ENCODE measurements around the gene RABGAP1L.

- TF ChIP-seq, protein P1, sequence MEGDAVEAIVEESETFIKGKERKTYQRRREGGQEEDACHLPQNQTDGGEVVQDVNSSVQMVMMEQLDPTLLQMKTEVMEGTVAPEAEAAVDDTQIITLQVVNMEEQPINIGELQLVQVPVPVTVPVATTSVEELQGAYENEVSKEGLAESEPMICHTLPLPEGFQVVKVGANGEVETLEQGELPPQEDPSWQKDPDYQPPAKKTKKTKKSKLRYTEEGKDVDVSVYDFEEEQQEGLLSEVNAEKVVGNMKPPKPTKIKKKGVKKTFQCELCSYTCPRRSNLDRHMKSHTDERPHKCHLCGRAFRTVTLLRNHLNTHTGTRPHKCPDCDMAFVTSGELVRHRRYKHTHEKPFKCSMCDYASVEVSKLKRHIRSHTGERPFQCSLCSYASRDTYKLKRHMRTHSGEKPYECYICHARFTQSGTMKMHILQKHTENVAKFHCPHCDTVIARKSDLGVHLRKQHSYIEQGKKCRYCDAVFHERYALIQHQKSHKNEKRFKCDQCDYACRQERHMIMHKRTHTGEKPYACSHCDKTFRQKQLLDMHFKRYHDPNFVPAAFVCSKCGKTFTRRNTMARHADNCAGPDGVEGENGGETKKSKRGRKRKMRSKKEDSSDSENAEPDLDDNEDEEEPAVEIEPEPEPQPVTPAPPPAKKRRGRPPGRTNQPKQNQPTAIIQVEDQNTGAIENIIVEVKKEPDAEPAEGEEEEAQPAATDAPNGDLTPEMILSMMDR (IDR thresholded peaks at IDR 0.05) = no peak
- no peak for TF ChIP-seq POLR2A (IDR thresholded peaks at IDR 0.05)
Measured at GRCh38 chr1:174344162-174344561, 184.8 kb downstream of the RABGAP1L start.
